PFSK-1 (cell line): ENCODE results near the gene FAM219B.

ENCODE experiments used
- FOXP2 ChIP-seq: optimal IDR thresholded peaks from 2 replicates; pipeline ENCODE3; 2011; ENCODE audit warnings: borderline replicate concordance, control low read depth, inconsistent platforms; ENCODE audit not compliant: insufficient read depth; ENCODE audit errors: extremely low read length, extremely low read depth
- POLR2AphosphoS5 ChIP-seq: IDR thresholded peaks from 2 replicates; pipeline ENCODE4 v1.6.1; 2012; ENCODE audit warnings: low read depth, mild to moderate bottlenecking, control low read depth, low read length, moderate library complexity
- SIN3A ChIP-seq: IDR thresholded peaks from 2 replicates; pipeline ENCODE4 v1.6.1; 2012; ENCODE audit warnings: mild to moderate bottlenecking, low read length, moderate library complexity, borderline replicate concordance; ENCODE audit not compliant: insufficient read depth
- TAF1 ChIP-seq: IDR thresholded peaks from 2 replicates; pipeline ENCODE4 v1.6.1; 2012; ENCODE audit warnings: low read length, control low read depth, borderline replicate concordance; ENCODE audit not compliant: insufficient read depth
- TF ChIP-seq, protein P1 (sequence below), 2 experiments: IDR thresholded peaks; 2 replicates each; pipeline versions ENCODE4 v1.6.1 to v1.8.0; 2011 to 2012; ENCODE audit warnings: low read depth in 2 of 2, low read length in 2 of 2, control low read depth in 1 of 2, inconsistent platforms in 1 of 2, mild to moderate bottlenecking in 1 of 2, moderate library complexity in 1 of 2; ENCODE audit not compliant: insufficient read depth in 1 of 2

FAM219B gene

DNA sequence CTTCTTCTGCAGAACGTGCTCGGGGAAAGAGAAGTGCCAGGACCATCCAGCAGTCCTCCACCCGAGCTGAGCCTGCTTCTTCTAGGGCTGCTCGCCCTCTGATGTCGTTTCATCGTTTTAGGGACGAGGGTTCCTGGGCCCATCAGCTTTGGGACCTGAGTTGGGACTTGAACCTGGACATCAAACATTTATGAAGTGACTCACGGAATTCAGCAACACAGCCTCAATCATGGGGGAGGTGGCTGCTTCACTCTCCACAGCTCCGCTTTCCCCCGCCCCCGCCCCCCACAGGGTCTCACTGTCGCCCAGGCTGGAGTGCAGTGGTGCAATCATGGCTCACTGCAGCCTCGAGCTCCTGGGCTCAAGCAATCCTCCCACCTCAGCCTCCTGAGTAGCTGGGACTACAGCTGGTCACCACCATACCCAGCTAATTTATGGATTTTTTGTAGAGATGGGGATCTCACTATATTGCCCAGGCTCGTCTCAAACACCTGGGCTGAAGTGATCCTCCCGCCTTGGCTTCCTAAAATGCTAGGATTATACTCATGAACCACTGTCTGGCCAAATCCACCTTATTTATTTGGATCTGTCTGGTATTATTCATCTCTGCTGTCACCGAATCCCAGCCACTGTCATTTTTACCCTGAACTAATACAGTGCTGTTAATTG, 32.8 kb downstream of the FAM219B start:
- TF ChIP-seq SIN3A (no peak), POLR2AphosphoS5 (no peak)
- TF ChIP-seq, protein P1, sequence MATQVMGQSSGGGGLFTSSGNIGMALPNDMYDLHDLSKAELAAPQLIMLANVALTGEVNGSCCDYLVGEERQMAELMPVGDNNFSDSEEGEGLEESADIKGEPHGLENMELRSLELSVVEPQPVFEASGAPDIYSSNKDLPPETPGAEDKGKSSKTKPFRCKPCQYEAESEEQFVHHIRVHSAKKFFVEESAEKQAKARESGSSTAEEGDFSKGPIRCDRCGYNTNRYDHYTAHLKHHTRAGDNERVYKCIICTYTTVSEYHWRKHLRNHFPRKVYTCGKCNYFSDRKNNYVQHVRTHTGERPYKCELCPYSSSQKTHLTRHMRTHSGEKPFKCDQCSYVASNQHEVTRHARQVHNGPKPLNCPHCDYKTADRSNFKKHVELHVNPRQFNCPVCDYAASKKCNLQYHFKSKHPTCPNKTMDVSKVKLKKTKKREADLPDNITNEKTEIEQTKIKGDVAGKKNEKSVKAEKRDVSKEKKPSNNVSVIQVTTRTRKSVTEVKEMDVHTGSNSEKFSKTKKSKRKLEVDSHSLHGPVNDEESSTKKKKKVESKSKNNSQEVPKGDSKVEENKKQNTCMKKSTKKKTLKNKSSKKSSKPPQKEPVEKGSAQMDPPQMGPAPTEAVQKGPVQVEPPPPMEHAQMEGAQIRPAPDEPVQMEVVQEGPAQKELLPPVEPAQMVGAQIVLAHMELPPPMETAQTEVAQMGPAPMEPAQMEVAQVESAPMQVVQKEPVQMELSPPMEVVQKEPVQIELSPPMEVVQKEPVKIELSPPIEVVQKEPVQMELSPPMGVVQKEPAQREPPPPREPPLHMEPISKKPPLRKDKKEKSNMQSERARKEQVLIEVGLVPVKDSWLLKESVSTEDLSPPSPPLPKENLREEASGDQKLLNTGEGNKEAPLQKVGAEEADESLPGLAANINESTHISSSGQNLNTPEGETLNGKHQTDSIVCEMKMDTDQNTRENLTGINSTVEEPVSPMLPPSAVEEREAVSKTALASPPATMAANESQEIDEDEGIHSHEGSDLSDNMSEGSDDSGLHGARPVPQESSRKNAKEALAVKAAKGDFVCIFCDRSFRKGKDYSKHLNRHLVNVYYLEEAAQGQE (IDR thresholded peaks at IDR 0.05; ENCODE audit: insufficient read depth in 1 of 2, low read depth in 2 of 2, low read length in 2 of 2): no peak

DNA sequence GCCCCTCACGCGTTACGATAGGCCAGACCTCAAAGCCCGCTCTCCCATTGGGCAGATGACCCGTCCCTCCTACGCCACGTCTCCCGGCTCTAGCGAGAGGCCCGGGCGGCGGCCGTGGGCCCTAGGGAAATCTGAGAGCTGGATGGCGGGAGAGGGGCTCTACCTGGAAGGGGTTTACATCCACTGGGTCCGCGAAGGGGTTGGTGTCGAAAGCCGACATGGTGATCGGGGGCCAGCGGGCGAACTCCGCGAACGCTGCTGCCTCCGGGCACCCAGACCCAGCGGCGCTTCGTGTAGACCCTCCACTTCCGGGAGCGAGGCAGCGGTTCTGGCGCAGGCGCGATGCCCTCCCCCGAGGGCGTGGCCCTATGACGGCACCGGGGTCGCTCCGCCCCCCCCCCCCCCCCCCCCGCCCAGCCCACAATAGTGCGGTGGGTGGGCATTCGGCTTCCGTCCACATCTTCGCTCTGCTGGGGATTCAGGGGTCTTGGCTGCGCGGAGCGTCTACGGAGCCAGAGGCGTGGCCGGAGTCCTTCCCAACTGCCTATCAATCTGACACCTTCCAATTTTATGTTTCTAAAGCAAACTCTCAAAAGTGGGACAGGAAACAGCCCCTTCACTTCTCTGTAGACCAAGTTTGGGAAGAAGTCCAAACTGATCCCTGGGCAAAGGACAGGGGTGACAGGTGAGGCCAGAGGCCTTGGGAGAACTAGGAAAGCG, 33.5 kb downstream of the FAM219B start, which contains the start of gene SCAMP2:
Gene SCAMP2, minus strand, starts transcription at position 330 of the 720 bp plus-strand sequence. Its CDS starts 110 bp downstream, at position 220.
- TF ChIP-seq POLR2AphosphoS5: peak; percentile 96
- TF ChIP-seq SIN3A: peak; percentile 49; the same call in 1 of the 2 replicates
- TF ChIP-seq FOXP2: no peak
- TF ChIP-seq, protein P1 (IDR thresholded peaks at IDR 0.05; ENCODE audit: insufficient read depth in 1 of 2, low read depth in 2 of 2, low read length in 2 of 2): no peak
- 0 out of 2 replicates have a peak, but pooled peaks have one; percentile 67 for TF ChIP-seq TAF1

DNA sequence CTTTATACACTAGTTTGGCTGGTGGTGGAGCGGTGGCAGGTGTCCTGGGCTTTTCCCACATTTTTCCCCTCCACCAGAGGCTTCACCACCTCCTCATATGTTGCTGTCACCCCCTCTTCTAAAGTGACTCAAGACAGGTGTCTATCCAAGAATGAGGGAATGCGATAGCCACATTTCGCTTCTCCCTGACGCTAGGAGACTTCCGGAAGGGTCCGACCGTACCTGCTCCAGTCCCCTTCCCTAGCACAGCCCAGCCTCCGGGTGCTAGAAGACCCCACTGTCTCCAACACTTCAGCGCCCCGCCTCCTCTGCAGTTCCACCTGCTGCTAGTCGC, 34.0 kb downstream of the FAM219B start:
- TF ChIP-seq SIN3A (no peak), TAF1 (no peak), POLR2AphosphoS5 (no peak), FOXP2 (no peak)
- TF ChIP-seq, protein P1 (IDR thresholded peaks at IDR 0.05; ENCODE audit: insufficient read depth in 1 of 2, low read depth in 2 of 2, low read length in 2 of 2): no peak

DNA sequence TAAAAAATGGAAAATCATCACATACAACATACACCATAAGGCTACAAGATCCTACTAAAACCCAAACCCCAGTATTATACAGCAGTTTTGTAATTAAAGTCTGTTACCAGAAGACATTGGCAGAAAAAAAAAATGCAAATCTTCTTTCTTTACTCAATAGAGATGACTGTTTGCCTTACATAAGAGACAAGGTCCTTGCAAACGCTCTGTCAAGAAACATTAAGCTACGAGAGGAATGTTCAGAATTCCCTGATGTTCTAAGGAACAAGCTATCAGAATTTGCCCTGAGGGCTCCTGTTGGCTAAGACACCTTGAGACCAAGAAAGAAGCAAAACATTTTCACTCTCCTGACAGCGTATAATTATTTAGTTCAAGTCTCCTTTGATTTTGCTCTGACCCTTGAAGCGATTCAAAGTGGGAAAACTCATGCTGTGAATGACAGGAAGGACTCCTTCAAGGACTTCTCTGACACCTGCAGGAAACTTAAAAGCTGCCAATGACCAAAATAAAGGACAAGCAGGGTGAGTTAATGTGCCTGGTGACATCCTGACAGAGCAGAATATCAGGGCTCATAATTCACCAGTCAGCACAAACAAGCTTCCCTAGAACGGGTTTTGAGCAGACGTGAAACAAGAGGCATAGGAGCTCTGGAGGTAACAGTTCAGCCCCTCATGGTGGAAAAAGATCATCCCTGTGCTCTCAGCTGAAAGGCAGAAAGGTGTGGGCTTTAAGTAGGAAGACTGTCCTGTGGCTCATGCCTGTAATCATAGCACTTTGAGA, 36.0 kb downstream of the FAM219B start:
- no peak for TF ChIP-seq FOXP2
- TF ChIP-seq, protein P1 (IDR thresholded peaks at IDR 0.05; ENCODE audit: insufficient read depth in 1 of 2, low read depth in 2 of 2, low read length in 2 of 2): no peak
- TF ChIP-seq POLR2AphosphoS5: no peak
- TF ChIP-seq SIN3A: no peak
- no peak for TF ChIP-seq TAF1
